T-helper 9 cell (primary cell): ENCODE data around the gene SMCO1.
A peak's percentile ranks its signal among the peaks of the same experiment; 100 is the strongest.
"Not testable (repeated sequence)": the region's sequence is repeated elsewhere in the genome, so short reads cannot be mapped to it uniquely, and the experiment has no call there.

ENCODE experiments used
- DNase-seq: peaks from one replicate; pipeline ENCODE4 v3.0.0-alpha.2; 2020

Gene SMCO1

GRCh38 chr3:196519718-196520082 lies 4.6 kb upstream of the SMCO1 start:
- no peak for DNase-seq

GRCh38 chr3:196518966-196519717 lies 4.0 kb upstream of the SMCO1 start:
- peak; percentile 54 for DNase-seq

GRCh38 chr3:196517919-196518318 lies 2.8 kb upstream of the SMCO1 start:
- no peak for DNase-seq

- DNase-seq = no peak
Observed at GRCh38 chr3:196517162-196517800, 2.1 kb upstream of the SMCO1 start.

GRCh38 chr3:196514350-196514716 lies 813 bp downstream of the SMCO1 start:
- no peak for DNase-seq

- DNase-seq = no peak
Observed at GRCh38 chr3:196513697-196514349, 1.3 kb downstream of the SMCO1 start.

GRCh38 chr3:196511646-196512425 lies 3.3 kb downstream of the SMCO1 start:
- DNase-seq = not testable (repeated sequence)

GRCh38 chr3:196511108-196511507 lies 4.0 kb downstream of the SMCO1 start:
- DNase-seq = not testable (repeated sequence)

GRCh38 chr3:196506687-196507086 lies 8.5 kb downstream of the SMCO1 start:
- no peak for DNase-seq

- no peak for DNase-seq
Observed at GRCh38 chr3:196504556-196504955, 10.6 kb downstream of the SMCO1 start.

GRCh38 chr3:196504077-196504398 lies 11.1 kb downstream of the SMCO1 start:
- DNase-seq = not testable (repeated sequence)

GRCh38 chr3:196503196-196504076 lies 11.7 kb downstream of the SMCO1 start, which contains the start of gene RNF168:
Gene RNF168 (minus strand): TSS chr3:196503768. CDS start chr3:196503173, 595 bp downstream.
- peak; percentile 79 for DNase-seq

GRCh38 chr3:196502775-196503195 lies 12.4 kb downstream of the SMCO1 start:
- DNase-seq = peak; percentile 52

GRCh38 chr3:196501316-196502044 lies 13.7 kb downstream of the SMCO1 start:
- DNase-seq = no peak

GRCh38 chr3:196499807-196500524 lies 15.2 kb downstream of the SMCO1 start:
- DNase-seq = no peak

GRCh38 chr3:196499061-196499460 lies 16.1 kb downstream of the SMCO1 start:
- DNase-seq = no peak

GRCh38 chr3:196498297-196498696 lies 16.8 kb downstream of the SMCO1 start:
- DNase-seq = no peak

- DNase-seq = no peak
Observed at GRCh38 chr3:196496183-196496582, 19.0 kb downstream of the SMCO1 start.

GRCh38 chr3:196493292-196493691 lies 21.9 kb downstream of the SMCO1 start:
- no peak for DNase-seq

- no peak for DNase-seq
Observed at GRCh38 chr3:196492080-196492479, 23.1 kb downstream of the SMCO1 start.

GRCh38 chr3:196489747-196490146 lies 25.4 kb downstream of the SMCO1 start:
- no peak for DNase-seq
